ENCODE data around the gene RNF225. TPM values are rescaled to one million over a fixed set of nuclear protein-coding genes. Genes with fewer than 3 reads are reported as not detected.
A peak's percentile ranks its signal among the peaks of the same experiment; 100 is the strongest.
"Not testable (repeated sequence)": the region's sequence is repeated elsewhere in the genome, so short reads cannot be mapped to it uniquely, and the experiment has no call there.

Gene RNF225
- 0.51 and 0.61 TPM in 2 replicates for total RNA-seq (2022)
- Bru-seq, nascent RNA: percentile 25 among the genes with signal in this experiment
- BruChase-seq, experiment 1, labeled RNA remaining after a 6-hour chase: percentile 20 among the genes with signal in this experiment
- BruChase-seq, experiment 2, labeled RNA remaining after a 2-hour chase: percentile 34 among the genes with signal in this experiment
- long read RNA-seq: 0 reads

DNA sequence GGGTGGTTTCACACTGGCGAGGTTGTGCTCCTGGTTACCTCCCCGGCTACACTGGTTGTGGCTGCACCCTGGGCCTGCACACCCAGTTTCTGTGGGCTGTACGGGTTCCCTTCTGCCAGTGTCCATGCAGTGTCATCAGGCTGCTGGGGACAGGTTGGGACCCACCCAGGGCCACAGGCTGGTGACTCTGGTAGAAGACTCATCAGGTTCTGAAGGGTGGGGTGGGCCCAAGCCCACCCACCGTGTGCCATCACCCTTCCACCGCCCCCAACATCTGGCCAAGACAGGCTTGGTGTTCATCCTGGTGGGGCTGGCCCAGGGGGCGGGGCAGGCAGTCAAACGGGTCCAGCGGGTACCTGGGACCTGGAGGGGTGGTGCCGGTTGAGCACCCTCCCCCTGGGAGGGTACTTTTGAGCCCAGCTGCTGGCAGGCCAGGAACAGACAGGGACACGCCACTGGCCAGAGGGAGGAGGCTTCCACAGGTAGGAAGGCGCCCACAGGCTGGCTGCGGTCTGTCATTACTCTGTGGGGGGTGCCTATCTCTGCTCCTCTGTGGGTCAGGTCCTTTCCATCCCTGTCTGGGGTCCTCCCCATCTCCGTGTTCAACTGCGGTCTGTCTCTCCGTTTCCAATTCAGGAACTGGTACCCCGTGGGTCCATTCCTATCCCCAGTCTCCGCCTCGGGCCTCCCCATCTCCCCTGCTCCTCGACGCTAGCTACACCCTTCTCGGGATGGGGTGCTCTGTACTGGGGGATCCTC, at the start of gene RNF225:
TSS of gene RNF225 (plus strand) at position 437 of the 759 bp plus-strand sequence. CDS start 434 bp downstream, outside the sequence.
- Mint-ChIP-seq H3K9me3 (ENCODE audit: low read depth, unreplicated experiment) (no peaks in the 10 kb centered on the region), H3K27ac (ENCODE audit: unreplicated experiment) (peak within 1 kb of the TSS; percentile 93), H3K27me3 (ENCODE audit: unreplicated experiment) (peaks cover 13% of the 10 kb centered on the region), H3K4me1 (ENCODE audit: low read depth, unreplicated experiment) (peaks cover 37% of the 10 kb centered on the region), H3K4me3 (ENCODE audit: low read depth, unreplicated experiment) (peak within 1 kb of the TSS; percentile 62), H3K36me3 (ENCODE audit: insufficient read depth, unreplicated experiment) (peaks cover 75% of the 10 kb centered on the region)
- DNase-seq: peak; percentile 92
- intact Hi-C loops (cut with micrococcal nuclease; ENCODE audit: unreplicated experiment): no loop called here
- CTCF ChIA-PET: no interaction called here
- BruUV-seq (replicated peaks): no TSS peak
- TF ChIP-seq, protein P1, sequence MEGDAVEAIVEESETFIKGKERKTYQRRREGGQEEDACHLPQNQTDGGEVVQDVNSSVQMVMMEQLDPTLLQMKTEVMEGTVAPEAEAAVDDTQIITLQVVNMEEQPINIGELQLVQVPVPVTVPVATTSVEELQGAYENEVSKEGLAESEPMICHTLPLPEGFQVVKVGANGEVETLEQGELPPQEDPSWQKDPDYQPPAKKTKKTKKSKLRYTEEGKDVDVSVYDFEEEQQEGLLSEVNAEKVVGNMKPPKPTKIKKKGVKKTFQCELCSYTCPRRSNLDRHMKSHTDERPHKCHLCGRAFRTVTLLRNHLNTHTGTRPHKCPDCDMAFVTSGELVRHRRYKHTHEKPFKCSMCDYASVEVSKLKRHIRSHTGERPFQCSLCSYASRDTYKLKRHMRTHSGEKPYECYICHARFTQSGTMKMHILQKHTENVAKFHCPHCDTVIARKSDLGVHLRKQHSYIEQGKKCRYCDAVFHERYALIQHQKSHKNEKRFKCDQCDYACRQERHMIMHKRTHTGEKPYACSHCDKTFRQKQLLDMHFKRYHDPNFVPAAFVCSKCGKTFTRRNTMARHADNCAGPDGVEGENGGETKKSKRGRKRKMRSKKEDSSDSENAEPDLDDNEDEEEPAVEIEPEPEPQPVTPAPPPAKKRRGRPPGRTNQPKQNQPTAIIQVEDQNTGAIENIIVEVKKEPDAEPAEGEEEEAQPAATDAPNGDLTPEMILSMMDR (IDR thresholded peaks at IDR 0.05; ENCODE audit: unreplicated experiment): no peak

DNA sequence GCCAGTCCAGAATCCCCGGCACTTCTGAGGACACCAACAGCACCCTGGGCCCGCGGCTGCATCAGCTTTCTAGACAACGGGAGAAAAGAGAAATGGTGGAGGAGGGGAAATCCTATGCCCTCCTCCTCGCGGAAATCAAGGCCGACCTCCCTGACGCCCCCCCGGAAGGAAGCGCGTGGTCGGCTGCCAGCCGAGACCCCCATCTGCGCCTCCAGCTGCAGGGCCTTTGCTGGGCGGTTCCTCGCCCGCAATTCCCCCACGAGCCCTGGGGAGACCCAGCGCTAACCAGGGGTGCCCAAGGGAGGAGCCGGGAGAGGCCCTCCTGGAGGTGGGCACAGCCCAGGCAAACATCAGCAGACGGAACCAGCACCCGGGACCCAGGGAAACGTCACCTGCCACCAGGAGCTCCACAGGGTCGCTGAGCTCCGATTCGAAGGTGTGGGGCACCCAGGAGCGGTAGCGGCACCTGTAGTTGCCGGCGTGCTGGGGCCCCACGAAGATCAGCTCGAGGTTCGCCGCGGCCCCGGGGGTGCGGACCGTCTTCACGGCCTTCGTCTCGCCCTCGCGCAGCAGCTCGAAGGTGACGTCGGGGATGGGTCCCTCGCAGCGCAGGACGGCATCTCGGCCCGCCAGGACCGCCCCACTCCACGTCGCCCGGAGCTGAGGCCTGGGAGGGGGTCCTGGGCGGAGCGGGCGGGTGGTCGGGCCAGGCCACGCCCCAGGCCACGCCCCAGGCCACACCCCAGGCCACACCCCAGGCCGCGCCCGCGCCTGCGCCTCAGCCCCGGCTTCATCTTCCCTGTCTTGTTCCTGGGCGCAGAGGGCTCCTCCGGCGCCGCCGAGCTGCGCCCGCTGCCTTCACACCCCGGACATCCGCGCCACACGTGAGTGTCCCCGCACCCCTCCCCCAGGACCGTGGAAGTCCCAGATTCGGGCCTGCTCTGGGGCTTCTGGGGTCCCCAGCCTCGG, 48.2 kb upstream of the RNF225 start:
- Mint-ChIP-seq H3K27me3 (ENCODE audit: unreplicated experiment) (peaks cover 80% of the 10 kb centered on the region), H3K27ac (ENCODE audit: unreplicated experiment) (no peak overlapping the region), H3K4me3 (ENCODE audit: low read depth, unreplicated experiment) (no peak overlapping the region), H3K36me3 (ENCODE audit: insufficient read depth, unreplicated experiment) (no peaks in the 10 kb centered on the region), H3K4me1 (ENCODE audit: low read depth, unreplicated experiment) (peaks cover 10% of the 10 kb centered on the region), H3K9me3 (ENCODE audit: low read depth, unreplicated experiment) (no peaks in the 10 kb centered on the region)
- CTCF ChIA-PET: interaction anchor here (0.5 to 1.3 kb wide), 3 partner anchors 15 to 105 kb away, joined by 3 to 4 read pairs (median 4); partner anchors contain the start of gene ZNF497
- TF ChIP-seq, protein P1 (IDR thresholded peaks at IDR 0.05; ENCODE audit: unreplicated experiment): no peak
- DNase-seq: no peak
- intact Hi-C loops (cut with micrococcal nuclease; ENCODE audit: unreplicated experiment): no loop called here
- BruUV-seq (replicated peaks): no TSS peak

GRCh38 chr19:58348080-58348479, 47.4 kb upstream of the RNF225 start:
- H3K4me1 Mint-ChIP-seq (ENCODE audit: low read depth, unreplicated experiment); H3K36me3 Mint-ChIP-seq (ENCODE audit: insufficient read depth, unreplicated experiment); intact Hi-C loops (cut with micrococcal nuclease; ENCODE audit: unreplicated experiment); BruUV-seq (replicated peaks); CTCF ChIA-PET; H3K4me3 Mint-ChIP-seq (ENCODE audit: low read depth, unreplicated experiment); H3K9me3 Mint-ChIP-seq (ENCODE audit: low read depth, unreplicated experiment); H3K27ac Mint-ChIP-seq (ENCODE audit: unreplicated experiment); DNase-seq: not testable (repeated sequence)
- peaks cover 88% of the 10 kb centered on the region for H3K27me3 Mint-ChIP-seq (ENCODE audit: unreplicated experiment)

DNA sequence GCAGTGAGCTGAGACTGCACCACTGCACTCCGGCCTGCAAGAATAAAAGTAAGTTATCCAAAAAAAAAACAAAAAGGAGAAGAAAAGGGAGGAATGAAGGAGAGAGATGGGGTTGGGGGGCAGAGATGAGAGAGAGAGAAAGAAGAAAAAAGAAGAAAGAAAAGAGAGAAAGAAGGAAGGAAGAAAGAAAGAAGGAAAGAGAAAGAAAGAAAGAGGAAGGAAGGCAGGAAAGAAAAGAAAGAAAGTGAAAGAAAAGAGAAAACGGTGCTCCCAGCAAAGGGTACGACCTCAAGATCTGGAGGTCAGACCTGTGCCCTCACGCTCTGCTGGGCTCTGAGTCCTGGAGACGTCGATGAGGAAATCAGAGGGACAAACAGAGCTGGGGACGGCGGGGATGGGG, 45.9 kb upstream of the RNF225 start:
- peaks cover 85% of the 10 kb centered on the region for H3K27me3 Mint-ChIP-seq (ENCODE audit: unreplicated experiment)
- H3K27ac Mint-ChIP-seq (ENCODE audit: unreplicated experiment): no peak overlapping the region
- peak overlapping the region; percentile 29 for H3K4me3 Mint-ChIP-seq (ENCODE audit: low read depth, unreplicated experiment)
- H3K36me3 Mint-ChIP-seq (ENCODE audit: insufficient read depth, unreplicated experiment): no peaks in the 10 kb centered on the region
- no peaks in the 10 kb centered on the region for H3K9me3 Mint-ChIP-seq (ENCODE audit: low read depth, unreplicated experiment)
- BruUV-seq (replicated peaks): no TSS peak
- peaks cover 10% of the 10 kb centered on the region for H3K4me1 Mint-ChIP-seq (ENCODE audit: low read depth, unreplicated experiment)
- TF ChIP-seq, protein P1 (IDR thresholded peaks at IDR 0.05; ENCODE audit: unreplicated experiment): no peak
- CTCF ChIA-PET: interaction anchor here (0.6 kb wide), 1 partner anchor 28 kb away, joined by 3 read pairs; no protein-coding TSS in a partner anchor
- DNase-seq: no peak
- intact Hi-C loops (cut with micrococcal nuclease; ENCODE audit: unreplicated experiment): no loop called here
